SJSA1 (cell line): ENCODE measurements around the gene LYRM2. TPM values are rescaled to one million over a fixed set of nuclear protein-coding genes. Genes with fewer than 3 reads are reported as not detected.

ENCODE experiments used
- DNase-seq, 2 experiments: peaks; one replicate each; pipeline ENCODE4 v3.0.0-alpha.2; 2015 to 2020; ENCODE audit warnings: low spot score in 2 of 2, low read depth in 1 of 2
- H3K27ac ChIP-seq: fragments of 250-450 bp; sonication (Bioruptor Pico); 2 replicates; pipeline ENCODE4 v1.5.1; 2020; ENCODE audit warnings: mild to moderate bottlenecking, moderate library complexity
- H3K27me3 ChIP-seq: fragments of 250-450 bp; sonication (Bioruptor Pico); replicated peaks from 2 replicates; pipeline ENCODE4 v1.5.1; 2020; ENCODE audit warnings: mild to moderate bottlenecking, moderate library complexity
- H3K36me3 ChIP-seq: fragments of 250-450 bp; sonication (Bioruptor Pico); 2 replicates; pipeline ENCODE4 v1.5.1; 2020; ENCODE audit warnings: mild to moderate bottlenecking
- H3K4me1 ChIP-seq: fragments of 250-450 bp; sonication (Bioruptor Pico); replicated peaks from 2 replicates; pipeline ENCODE4 v1.6.1; 2021; ENCODE audit warnings: mild to moderate bottlenecking
- H3K4me3 ChIP-seq: fragments of 250-450 bp; sonication (Bioruptor Pico); 2 replicates; pipeline ENCODE4 v1.5.1; 2020; ENCODE audit warnings: mild to moderate bottlenecking
- H3K9me3 ChIP-seq: fragments of 250-450 bp; sonication (Bioruptor Pico); replicated peaks from 2 replicates; pipeline ENCODE4 v1.5.1; 2020; ENCODE audit warnings: mild to moderate bottlenecking
- total RNA-seq: library from RNA; depleted of rRNA; stranded (reverse); fragments of >200 nt; shearing (Covaris generic); gene quantifications from 2 replicates; pipeline ENCODE4 v1.2.3, GENCODE V29; 2014

LYRM2 gene
- total RNA-seq, 1 experiment from 2014 or later, result 38.8 TPM

DNA sequence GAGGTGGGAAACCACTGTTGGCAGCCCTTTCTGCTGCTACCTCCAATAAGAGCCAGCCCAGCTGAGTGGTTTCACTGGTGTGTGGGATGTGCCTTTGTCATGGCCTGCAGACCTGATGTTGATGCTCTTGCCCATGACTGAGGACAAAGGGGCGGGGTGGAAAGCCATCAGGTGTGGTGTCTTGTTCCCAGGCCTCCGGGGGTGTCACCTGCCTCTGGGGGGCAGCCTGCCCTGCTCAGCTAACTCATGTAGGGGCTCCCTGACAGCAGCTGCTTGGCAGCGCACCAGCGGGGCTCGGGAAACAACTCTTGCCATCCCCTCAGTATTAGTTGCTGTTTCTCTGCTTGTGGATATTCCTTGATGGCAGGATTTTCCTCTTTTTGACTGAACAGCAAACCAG, 91.3 kb downstream of the LYRM2 start:
- DNase-seq, result no peak
- H3K4me3 ChIP-seq, result no peak overlapping the region
- H3K27me3 ChIP-seq, result peaks cover 8% of the 10 kb centered on the region; the same call in 1 of the 2 replicates
- H3K9me3 ChIP-seq, result no peaks in the 10 kb centered on the region
- H3K27ac ChIP-seq, result no peak overlapping the region
- no peaks in the 10 kb centered on the region for H3K4me1 ChIP-seq
- no peaks in the 10 kb centered on the region for H3K36me3 ChIP-seq

DNA sequence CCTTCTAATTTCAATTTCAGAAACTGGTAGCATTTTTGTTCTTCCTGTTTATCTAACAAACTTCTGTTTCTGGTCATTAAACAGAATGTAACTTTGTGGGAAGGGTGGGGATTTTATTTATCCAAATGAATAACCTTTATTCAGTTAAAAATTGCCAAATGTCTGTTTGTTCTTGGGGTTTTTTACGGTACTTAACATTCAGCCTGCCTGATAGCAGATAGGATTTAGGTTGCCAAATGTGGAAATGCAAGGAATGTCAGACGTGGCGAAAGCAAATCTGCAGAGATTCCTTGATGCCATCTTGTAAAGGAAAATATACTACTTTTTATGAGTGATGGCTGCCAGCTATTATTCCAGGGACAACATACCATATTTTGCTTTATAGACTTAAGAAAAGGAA, 95.7 kb downstream of the LYRM2 start:
- Histone ChIP-seq H3K4me3 (no peak overlapping the region), H3K36me3 (no peaks in the 10 kb centered on the region), H3K27me3 (peaks cover 13% of the 10 kb centered on the region), H3K4me1 (no peaks in the 10 kb centered on the region), H3K27ac (no peak overlapping the region), H3K9me3 (no peaks in the 10 kb centered on the region)
- no peak for DNase-seq

GRCh38 chr6:89542081-89542857, 96.3 kb downstream of the LYRM2 start:
- no peaks in the 10 kb centered on the region for H3K9me3 ChIP-seq
- no peaks in the 10 kb centered on the region for H3K36me3 ChIP-seq
- H3K27me3 ChIP-seq, result peaks cover 13% of the 10 kb centered on the region
- H3K4me3 ChIP-seq, result no peak overlapping the region
- no peak for DNase-seq
- H3K4me1 ChIP-seq, result no peaks in the 10 kb centered on the region
- H3K27ac ChIP-seq, result no peak overlapping the region

- H3K4me1 ChIP-seq, result no peaks in the 10 kb centered on the region
- no peak for DNase-seq
Measured at GRCh38 chr6:89539779-89540178, 98.8 kb downstream of the LYRM2 start.

DNA sequence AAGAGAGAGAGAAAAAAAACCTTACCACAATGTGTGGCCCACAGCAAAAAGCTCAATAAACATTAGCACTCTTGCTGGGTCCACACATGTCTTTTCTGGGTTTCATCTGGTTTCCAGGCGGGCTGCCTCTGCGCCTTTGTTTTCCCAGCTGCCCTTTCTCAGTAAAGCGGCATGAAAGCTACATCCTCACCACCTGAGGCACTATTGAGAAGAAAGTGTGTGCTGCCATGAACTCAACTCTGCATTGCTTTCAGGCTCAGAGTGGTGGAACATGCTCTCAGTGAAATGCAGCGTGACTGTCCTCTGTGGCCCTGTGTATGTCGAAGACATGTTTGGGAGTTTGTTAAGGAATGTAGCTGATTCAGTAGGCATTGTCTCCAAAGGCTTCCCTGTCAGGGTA, 102.3 kb downstream of the LYRM2 start:
- Histone ChIP-seq H3K36me3 (no peaks in the 10 kb centered on the region), H3K4me1 (no peaks in the 10 kb centered on the region), H3K4me3 (no peak overlapping the region), H3K27me3 (peaks cover 7% of the 10 kb centered on the region; the same call in 1 of the 2 replicates), H3K9me3 (no peaks in the 10 kb centered on the region), H3K27ac (no peak overlapping the region)
- no peak for DNase-seq

More at GRCh38 chr6:89539779-89540178, 98.8 kb downstream of the LYRM2 start:
- Histone ChIP-seq H3K4me3 (no peak overlapping the region), H3K36me3 (no peaks in the 10 kb centered on the region), H3K27ac (no peak overlapping the region), H3K27me3 (peaks cover 13% of the 10 kb centered on the region), H3K9me3 (no peaks in the 10 kb centered on the region)

DNA sequence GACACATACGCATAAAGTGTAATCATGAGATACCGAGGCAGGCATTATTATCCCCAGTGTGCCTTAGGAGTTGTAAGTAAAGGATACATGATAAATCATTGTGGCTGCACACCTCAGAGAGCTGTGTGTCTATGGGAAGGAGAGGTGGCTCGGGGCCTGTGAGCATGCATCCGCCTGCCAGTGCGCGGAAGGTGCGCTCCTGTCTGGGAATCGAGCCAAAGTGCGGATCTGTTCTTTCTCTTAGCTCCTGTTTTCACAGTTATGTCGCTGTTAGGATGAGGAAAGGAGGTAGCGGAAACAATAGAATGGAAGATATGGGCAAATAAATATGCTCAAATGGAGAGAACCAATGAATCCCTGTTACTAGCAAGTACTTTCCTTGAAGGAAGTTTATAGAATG, 107.6 kb downstream of the LYRM2 start:
- no peaks in the 10 kb centered on the region for H3K36me3 ChIP-seq
- DNase-seq, result no peak
- H3K4me1 ChIP-seq, result no peaks in the 10 kb centered on the region
- no peak overlapping the region for H3K4me3 ChIP-seq
- H3K27ac ChIP-seq, result no peak overlapping the region
- no peaks in the 10 kb centered on the region for H3K9me3 ChIP-seq
- H3K27me3 ChIP-seq, result 0 out of 2 replicates have a peak, but pooled peaks cover 3% of the 10 kb centered on the region

- 0 out of 2 replicates have a peak, but pooled peaks cover 6% of the 10 kb centered on the region for H3K27me3 ChIP-seq
- no peak overlapping the region for H3K27ac ChIP-seq
- H3K4me1 ChIP-seq, result no peaks in the 10 kb centered on the region
- no peaks in the 10 kb centered on the region for H3K9me3 ChIP-seq
- no peak for DNase-seq
- no peaks in the 10 kb centered on the region for H3K36me3 ChIP-seq
- H3K4me3 ChIP-seq, result no peak overlapping the region
Measured at GRCh38 chr6:89528866-89529265, 109.7 kb downstream of the LYRM2 start.

- Histone ChIP-seq H3K4me3 (no peak overlapping the region), H3K36me3 (no peaks in the 10 kb centered on the region), H3K27me3 (0 out of 2 replicates have a peak, but pooled peaks cover 6% of the 10 kb centered on the region), H3K4me1 (no peaks in the 10 kb centered on the region), H3K27ac (no peak overlapping the region), H3K9me3 (no peaks in the 10 kb centered on the region)
- DNase-seq, result no peak
Measured at GRCh38 chr6:89527634-89528033, 110.9 kb downstream of the LYRM2 start.

DNA sequence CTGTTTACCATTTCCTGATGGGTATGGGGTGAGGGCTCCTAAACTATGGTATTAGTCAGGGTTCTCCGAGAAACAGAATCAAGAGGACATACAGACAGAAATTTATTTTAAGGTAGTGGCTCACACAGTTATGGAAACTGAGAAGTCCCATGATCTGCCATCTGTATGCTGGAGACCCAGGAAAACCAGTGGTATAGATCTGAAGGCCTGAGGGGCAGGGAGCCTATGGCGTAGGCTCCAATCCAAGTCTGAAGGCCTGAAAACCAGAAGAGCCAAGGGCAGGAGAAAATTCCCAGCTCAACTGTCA, 112.0 kb downstream of the LYRM2 start:
- no peak overlapping the region for H3K4me3 ChIP-seq
- H3K27me3 ChIP-seq, result 0 out of 2 replicates have a peak, but pooled peaks cover 6% of the 10 kb centered on the region
- no peaks in the 10 kb centered on the region for H3K9me3 ChIP-seq
- no peak for DNase-seq
- H3K27ac ChIP-seq, result no peak overlapping the region
- no peaks in the 10 kb centered on the region for H3K36me3 ChIP-seq
- H3K4me1 ChIP-seq, result no peaks in the 10 kb centered on the region

DNA sequence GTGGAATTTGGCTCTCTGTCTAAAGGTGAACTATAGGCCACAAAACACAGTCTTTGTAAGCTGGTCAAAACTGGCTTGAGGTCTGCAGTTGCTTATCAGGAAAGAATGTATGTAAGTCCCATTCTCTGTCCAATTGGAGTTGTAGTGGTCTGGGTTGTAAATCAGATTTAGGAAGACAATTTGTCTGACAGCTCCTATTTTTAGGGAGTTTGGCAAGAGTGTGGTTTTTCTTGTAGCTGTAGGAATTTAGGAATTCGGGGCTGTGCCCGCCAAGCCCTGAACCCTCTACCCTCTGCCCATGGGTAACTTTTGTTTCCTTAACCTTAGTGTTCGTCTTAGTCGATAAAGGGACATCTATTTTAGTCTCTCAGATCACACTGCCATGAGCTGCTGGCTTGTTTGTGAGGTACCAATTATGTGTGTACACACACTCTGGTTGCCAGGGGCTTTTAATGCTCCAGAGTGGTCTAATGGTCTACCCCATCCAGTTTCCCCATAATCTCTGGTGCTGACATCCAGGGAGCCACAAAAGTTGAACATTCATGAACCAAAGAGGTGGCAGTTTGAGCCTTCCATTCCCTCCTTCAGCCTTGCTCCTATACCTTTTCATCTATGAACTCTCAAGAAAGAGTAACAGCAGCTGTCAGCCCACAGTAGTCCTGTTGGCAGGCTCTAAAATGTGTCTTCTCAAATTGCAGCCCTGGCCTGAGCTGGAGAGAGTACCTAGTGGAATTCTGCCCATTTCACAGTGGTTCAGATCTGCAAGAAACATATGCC, 112.6 kb downstream of the LYRM2 start:
- Histone ChIP-seq H3K4me3 (no peak overlapping the region), H3K9me3 (no peaks in the 10 kb centered on the region), H3K27ac (no peak overlapping the region), H3K27me3 (0 out of 2 replicates have a peak, but pooled peaks cover 6% of the 10 kb centered on the region), H3K4me1 (no peaks in the 10 kb centered on the region), H3K36me3 (no peaks in the 10 kb centered on the region)
- DNase-seq, result no peak

DNA sequence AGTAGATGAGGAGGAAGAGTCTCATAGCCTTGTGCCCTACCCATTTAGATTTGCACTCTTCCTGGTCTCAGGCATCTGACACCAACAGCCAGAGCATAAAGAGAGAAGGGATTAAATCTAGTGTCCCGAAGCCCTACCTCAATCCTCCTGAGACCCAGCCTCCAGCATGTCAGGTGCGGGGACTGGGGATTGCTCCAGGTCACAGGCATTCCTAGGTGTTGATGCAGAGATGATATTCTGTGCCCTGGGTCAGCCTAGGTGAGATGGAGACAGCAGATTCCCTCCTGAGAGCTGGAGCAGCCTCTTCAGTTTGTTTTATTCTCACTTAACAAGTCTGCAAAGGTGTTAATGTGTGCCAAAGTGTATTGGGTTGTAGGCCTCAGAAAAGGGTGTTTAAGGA, 115.8 kb downstream of the LYRM2 start:
- DNase-seq, result no peak
- Histone ChIP-seq H3K27me3 (0 out of 2 replicates have a peak, but pooled peaks cover 3% of the 10 kb centered on the region), H3K36me3 (no peaks in the 10 kb centered on the region), H3K4me1 (no peaks in the 10 kb centered on the region), H3K4me3 (no peak overlapping the region), H3K9me3 (no peaks in the 10 kb centered on the region), H3K27ac (no peak overlapping the region)

DNA sequence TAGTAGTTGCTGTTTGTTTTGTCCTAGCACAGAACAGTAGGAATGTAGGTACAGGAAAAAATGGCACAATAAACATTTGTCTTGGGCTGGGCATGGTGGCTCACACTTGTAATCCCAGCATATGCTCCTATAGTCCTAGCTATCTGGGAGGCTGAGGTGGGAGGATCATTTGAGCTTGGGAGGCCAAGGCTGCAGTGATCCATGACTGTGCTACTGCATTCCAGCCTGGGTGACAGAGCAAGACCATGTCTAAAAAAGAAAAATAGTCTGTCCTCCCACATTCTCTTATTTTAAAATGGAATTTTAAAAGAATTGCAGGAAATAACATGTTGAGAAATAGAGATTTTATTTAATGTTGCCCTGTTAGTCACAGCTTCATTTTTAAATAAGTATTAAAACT, 117.8 kb downstream of the LYRM2 start:
- H3K4me3 ChIP-seq, result no peak overlapping the region
- H3K9me3 ChIP-seq, result no peaks in the 10 kb centered on the region
- H3K27me3 ChIP-seq, result 0 out of 2 replicates have a peak, but pooled peaks cover 2% of the 10 kb centered on the region
- H3K4me1 ChIP-seq, result no peaks in the 10 kb centered on the region
- no peak for DNase-seq
- H3K27ac ChIP-seq, result no peak overlapping the region
- H3K36me3 ChIP-seq, result no peaks in the 10 kb centered on the region

GRCh38 chr6:89518352-89519055, 120.0 kb downstream of the LYRM2 start:
- 0 out of 2 replicates have a peak, but pooled peaks cover 4% of the 10 kb centered on the region for H3K27me3 ChIP-seq
- H3K27ac ChIP-seq, result no peak overlapping the region
- H3K36me3 ChIP-seq, result no peaks in the 10 kb centered on the region
- no peaks in the 10 kb centered on the region for H3K9me3 ChIP-seq
- no peak overlapping the region for H3K4me3 ChIP-seq
- no peaks in the 10 kb centered on the region for H3K4me1 ChIP-seq
- no peak for DNase-seq
